HepG2 (cell line): Measurements from ENCODE around the gene BDNF. TPM values are rescaled to one million over a fixed set of nuclear protein-coding genes. Genes with fewer than 3 reads are reported as not detected.

Source experiments
- ATAC-seq: fragments of 200-7000 bp; cut with Tn5 transposase; 3 replicates; pipeline ENCODE4 v1.9.1; 2020; ENCODE audit warnings: mild to moderate bottlenecking, moderate library complexity
- BruUV-seq: library from RNA; stranded (reverse); fragments of 400-500 nt; replicated peaks from 2 replicates; lab custom pipeline; 2021; lab: Mats Ljungman, UMichigan
- CTCF ChIA-PET: fragments of 300-600 bp; formaldehyde crosslinking; extraction: SDS; loops from one replicate; lab custom pipeline; 2021; ENCODE audit warnings: low total read pairs, inconsistent platforms, low intra/inter-chr PET ratio; lab: Yijun Ruan, JAX
- POLR2A ChIA-PET: fragments of 350-600 bp; sonication (Branson Sonifier 250); formaldehyde crosslinking; loops from one replicate; lab custom pipeline; 2020; ENCODE audit warnings: antibody characterized with exemption, inconsistent platforms; lab: Yijun Ruan, JAX
- DNase-seq: peaks from one replicate; pipeline ENCODE4 v3.0.0-alpha.2; 2015; ENCODE audit warnings: low spot score
- FAIRE-seq: peaks from 3 replicates; lab custom pipeline; 2011; peaks lifted over from hg19 to GRCh38; lab: Jason Lieb, UNC
- H2AFZ ChIP-seq: one replicate; pipeline ENCODE4 v1.6.1; 2011; ENCODE audit warnings: low read length, inconsistent platforms
- H3K27ac ChIP-seq: fragments of 300-600 bp; 3 replicates; pipeline ENCODE4 v1.8.0; 2011; ENCODE audit warnings: mixed run types, mild to moderate bottlenecking, mixed read lengths, low read length, inconsistent platforms; ENCODE audit not compliant: insufficient read depth; ENCODE audit errors: extremely low read length
- H3K27me3 ChIP-seq, 2 experiments: fragments of 200-600 bp in 1 of 2; 2 replicates in 1 of 2; 3 replicates in 1 of 2; pipeline versions ENCODE4 v1.6.0 to v1.8.0; 2011; ENCODE audit warnings: low read length in 2 of 2, mild to moderate bottlenecking in 2 of 2, moderate library complexity in 2 of 2, inconsistent platforms in 1 of 2; ENCODE audit not compliant: insufficient read depth in 2 of 2, control insufficient read depth in 1 of 2
- H3K36me3 ChIP-seq, 2 experiments: fragments of 200-600 bp in 1 of 2; replicated peaks in 1 of 2; 2 replicates in 1 of 2; 3 replicates in 1 of 2; pipeline versions ENCODE4 v1.5.1 to v1.8.0; 2011; ENCODE audit warnings: low read length in 2 of 2, inconsistent platforms in 1 of 2; ENCODE audit not compliant: insufficient read depth in 2 of 2, control insufficient read depth in 1 of 2
- H3K4me1 ChIP-seq: 2 replicates; pipeline ENCODE4 v1.5.1; 2012; ENCODE audit warnings: low read length, inconsistent platforms; ENCODE audit not compliant: insufficient read depth
- H3K4me2 ChIP-seq: 2 replicates; pipeline ENCODE4 v1.6.0; 2011; ENCODE audit warnings: low read depth, low read length, inconsistent platforms
- H3K4me3 ChIP-seq, 3 experiments: fragments of 200-600 bp in 1 of 3; sonication (generic), shearing (Covaris generic) in 1 of 3; replicated peaks in 1 of 3; 2 replicates each; pipeline ENCODE4 v1.5.1; 2011 to 2016; ENCODE audit warnings: low read length in 3 of 3, inconsistent platforms in 2 of 3, low read depth in 2 of 3, mild to moderate bottlenecking in 2 of 3, control low read depth in 1 of 3, mixed read lengths in 1 of 3; ENCODE audit not compliant: insufficient read depth in 1 of 3
- H3K79me2 ChIP-seq: one replicate; pipeline ENCODE4 v1.6.1; 2011; ENCODE audit warnings: low read length, inconsistent platforms; ENCODE audit not compliant: insufficient read depth
- H3K9ac ChIP-seq: 2 replicates; pipeline ENCODE4 v1.6.0; 2011; ENCODE audit warnings: mild to moderate bottlenecking, low read depth, low read length, inconsistent platforms; ENCODE audit not compliant: insufficient read depth
- H3K9me3 ChIP-seq: 2 replicates; pipeline ENCODE4 v1.5.1; 2012; ENCODE audit warnings: mild to moderate bottlenecking, low read length
- H4K20me1 ChIP-seq: 2 replicates; pipeline ENCODE4 v1.6.0; 2011; ENCODE audit warnings: inconsistent platforms, mild to moderate bottlenecking, low read length, moderate library complexity; ENCODE audit not compliant: insufficient read depth
- GLMP ChIP-seq: sonication (generic); formaldehyde crosslinking; IDR thresholded peaks from 2 replicates; pipeline ENCODE4 v1.9.0; 2021; ENCODE audit warnings: missing genetic modification reagents, mild to moderate bottlenecking, borderline replicate concordance
- MAZ ChIP-seq, 2 experiments: sonication (generic) in 1 of 2; formaldehyde crosslinking in 1 of 2; IDR thresholded peaks; 2 replicates each; pipeline versions ENCODE4 v1.5.0 to v1.6.1; 2012 to 2020; ENCODE audit warnings: low read depth in 2 of 2, mild to moderate bottlenecking in 2 of 2, borderline replicate concordance in 1 of 2, improper control_type of control experiment in 1 of 2, low read length in 1 of 2, missing genetic modification reagents in 1 of 2, moderate library complexity in 1 of 2
- MZF1 ChIP-seq: sonication (generic); formaldehyde crosslinking; IDR thresholded peaks from 2 replicates; pipeline ENCODE4 v1.8.1; 2023; ENCODE audit warnings: mild to moderate bottlenecking, missing genetic modification reagents, borderline replicate concordance
- TAF15 ChIP-seq: fragments of 200-400 bp; formaldehyde crosslinking; IDR thresholded peaks from one replicate; pipeline ENCODE4 v1.6.1; 2018; ENCODE audit warnings: mild to moderate bottlenecking, low read depth, low read length; ENCODE audit not compliant: poor library complexity, severe bottlenecking
- TBX3 ChIP-seq: fragments of 450-650 bp; IDR thresholded peaks from 2 replicates; pipeline ENCODE4 v1.6.1; 2017; ENCODE audit warnings: antibody characterized with exemption, mild to moderate bottlenecking, inconsistent platforms, borderline replicate concordance
- TP53 ChIP-seq: sonication (generic); formaldehyde crosslinking; conservative IDR thresholded peaks from 2 replicates; pipeline ENCODE4 v1.4.0; 2020; ENCODE audit warnings: missing genetic modification reagents
- ZFP36 ChIP-seq: fragments of 150-350 bp; IDR thresholded peaks from 2 replicates; pipeline ENCODE4 v1.6.1; 2018; ENCODE audit warnings: borderline replicate concordance, low read length, low read depth; ENCODE audit not compliant: partially characterized antibody
- ZNF503 ChIP-seq: sonication (generic); formaldehyde crosslinking; IDR thresholded peaks from 2 replicates; pipeline ENCODE4 v1.4.0; 2020; ENCODE audit warnings: missing genetic modification reagents
- ZNF780A ChIP-seq: sonication (generic); formaldehyde crosslinking; IDR thresholded peaks from 2 replicates; pipeline ENCODE4 v1.8.0; 2022; ENCODE audit warnings: mild to moderate bottlenecking, missing genetic modification reagents, moderate library complexity
- WGBS: methylation state at CpG from one replicate; pipeline ENCODE4 v1.1.6; 2017; ENCODE audit warnings: low lambda C conversion rate; 5-methylcytosine and 5-hydroxymethylcytosine counted together
- in situ Hi-C: cut with HindIII; loops from 2 replicates; pipeline ENCODE4 v1.10.0; 2017; ENCODE audit warnings: low pct_unique_long_range_greater_than_20kb; ENCODE audit not compliant: extremely low pct_ligation_motif_present
- intact Hi-C: fragments of 100-400 bp; cut with micrococcal nuclease; formaldehyde crosslinking; loops from one replicate; pipeline ENCODE4 v1.10.0; 2022; ENCODE audit not compliant: unreplicated experiment
- polyA plus RNA-seq, 8 experiments: library from polyadenylated mRNA; depleted of rRNA in 3 of 8; stranded (reverse) in 7 of 8; unstranded in 1 of 8; fragments of >200 nt; fragmentation: Illumina TruSeq in 4 of 8; extraction: Trizol in 4 of 8; gene quantifications; 2 replicates each; pipeline versions ENCODE4 v1.2.1 to v1.2.3, GENCODE V29; 2011 to 2016; ENCODE audit warnings: low read depth in 4 of 8, missing spikeins in 1 of 8, mixed read lengths in 1 of 8; ENCODE audit not compliant: insufficient read depth in 1 of 8
- total RNA-seq, 5 experiments: library from RNA; depleted of rRNA; stranded (reverse); fragments of >200 nt; fragmentation: Illumina TruSeq; extraction: Trizol; gene quantifications; 2 replicates each; pipeline ENCODE4 v1.2.3, GENCODE V29; 2016; ENCODE audit warnings: low read depth in 1 of 5
- TF ChIP-seq, protein P1 (sequence below): sonication (generic); formaldehyde crosslinking; conservative IDR thresholded peaks from 2 replicates; pipeline ENCODE4 v1.4.0; 2020; ENCODE audit warnings: mild to moderate bottlenecking, missing genetic modification reagents, moderate library complexity

Gene BDNF
- total and polyA plus RNA-seq, 2 of the 13 experiments (the other 11 are each of a cell fraction or from before 2014, with no cell fraction given): 0.02 TPM; not detected in 1

DNA sequence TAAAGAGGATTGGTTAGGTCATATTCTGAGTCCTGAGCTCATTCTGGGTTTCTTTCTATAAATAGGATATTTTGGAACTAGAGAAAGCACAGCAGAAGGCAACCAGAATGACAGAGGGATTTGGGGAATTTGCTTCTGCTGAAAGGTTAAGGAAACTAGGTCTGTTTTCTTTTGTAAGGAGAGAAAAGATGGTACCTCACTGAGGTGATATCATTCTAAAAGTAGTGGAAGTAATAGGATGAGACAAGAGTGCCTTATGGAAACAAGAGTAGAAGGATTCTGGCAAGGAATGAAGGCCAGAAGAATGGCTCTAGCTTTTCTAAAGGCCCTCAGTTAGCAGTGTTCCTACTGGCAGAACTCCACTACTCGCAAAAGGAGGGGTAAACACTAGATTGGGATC lies 26.7 kb upstream of the BDNF start:
- Histone ChIP-seq H3K27ac (no peak overlapping the region), H3K27me3 (peaks cover 0 to 3% of the 10 kb centered on the region in 2 experiments; a peak in 2 of 5 replicates), H3K36me3 (no peaks in the 10 kb centered on the region), H3K9ac (no peak overlapping the region), H3K4me1 (no peaks in the 10 kb centered on the region), H3K79me2 (no peaks in the 10 kb centered on the region), H3K9me3 (no peaks in the 10 kb centered on the region), H2AFZ (no peak overlapping the region), H3K4me3 (no peak overlapping the region), H3K4me2 (no peak overlapping the region), H4K20me1 (no peaks in the 10 kb centered on the region)
- DNase-seq: no peak
- no peak for TF ChIP-seq TP53 (CRISPR knock-in tag)
- no peak for TF ChIP-seq ZNF503 (CRISPR knock-in tag)
- TF ChIP-seq GLMP (CRISPR knock-in tag): no peak
- TF ChIP-seq TAF15: no peak
- no peak for TF ChIP-seq ZFP36
- TF ChIP-seq MAZ (IDR thresholded peaks at IDR 0.05; ENCODE audit: borderline replicate concordance, low read depth, low read length): no peak
- TF ChIP-seq MAZ (CRISPR knock-in tag; IDR thresholded peaks at IDR 0.05; ENCODE audit: low read depth): no peak
- TF ChIP-seq MZF1: no peak
- no peak for TF ChIP-seq TBX3
- no peak for TF ChIP-seq ZNF780A (CRISPR knock-in tag)
- TF ChIP-seq, protein P1, sequence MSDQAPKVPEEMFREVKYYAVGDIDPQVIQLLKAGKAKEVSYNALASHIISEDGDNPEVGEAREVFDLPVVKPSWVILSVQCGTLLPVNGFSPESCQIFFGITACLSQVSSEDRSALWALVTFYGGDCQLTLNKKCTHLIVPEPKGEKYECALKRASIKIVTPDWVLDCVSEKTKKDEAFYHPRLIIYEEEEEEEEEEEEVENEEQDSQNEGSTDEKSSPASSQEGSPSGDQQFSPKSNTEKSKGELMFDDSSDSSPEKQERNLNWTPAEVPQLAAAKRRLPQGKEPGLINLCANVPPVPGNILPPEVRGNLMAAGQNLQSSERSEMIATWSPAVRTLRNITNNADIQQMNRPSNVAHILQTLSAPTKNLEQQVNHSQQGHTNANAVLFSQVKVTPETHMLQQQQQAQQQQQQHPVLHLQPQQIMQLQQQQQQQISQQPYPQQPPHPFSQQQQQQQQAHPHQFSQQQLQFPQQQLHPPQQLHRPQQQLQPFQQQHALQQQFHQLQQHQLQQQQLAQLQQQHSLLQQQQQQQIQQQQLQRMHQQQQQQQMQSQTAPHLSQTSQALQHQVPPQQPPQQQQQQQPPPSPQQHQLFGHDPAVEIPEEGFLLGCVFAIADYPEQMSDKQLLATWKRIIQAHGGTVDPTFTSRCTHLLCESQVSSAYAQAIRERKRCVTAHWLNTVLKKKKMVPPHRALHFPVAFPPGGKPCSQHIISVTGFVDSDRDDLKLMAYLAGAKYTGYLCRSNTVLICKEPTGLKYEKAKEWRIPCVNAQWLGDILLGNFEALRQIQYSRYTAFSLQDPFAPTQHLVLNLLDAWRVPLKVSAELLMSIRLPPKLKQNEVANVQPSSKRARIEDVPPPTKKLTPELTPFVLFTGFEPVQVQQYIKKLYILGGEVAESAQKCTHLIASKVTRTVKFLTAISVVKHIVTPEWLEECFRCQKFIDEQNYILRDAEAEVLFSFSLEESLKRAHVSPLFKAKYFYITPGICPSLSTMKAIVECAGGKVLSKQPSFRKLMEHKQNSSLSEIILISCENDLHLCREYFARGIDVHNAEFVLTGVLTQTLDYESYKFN: no peak
- intact Hi-C loops (no loop called here), in situ Hi-C loops (no loop called here)
- BruUV-seq: no TSS peak
- ChIA-PET POLR2A (no interaction called here), CTCF (no interaction called here)
- 0% methylated on average over 1 of the region's 1 CpG for WGBS
- FAIRE-seq: no peak
- no peak for ATAC-seq
